T-helper 2 cell treated with Interferon-gamma antibody and Interleukin-4, amounts not matched to agents 100 ng/mL and 5 ng/mL, for 36 hours (primary cell): Measurements from ENCODE around the gene ARHGAP42. TPM values are rescaled to one million over a fixed set of nuclear protein-coding genes. Genes with fewer than 3 reads are reported as not detected.

Experiments
- intact Hi-C: fragments of 100-400 bp; cut with micrococcal nuclease; formaldehyde crosslinking; loops from one replicate; pipeline ENCODE4 v1.15.1; 2023
- total RNA-seq: library from RNA; stranded (reverse); gene quantifications from 2 replicates; pipeline ENCODE4 v1.2.3, GENCODE V29; 2022

The ARHGAP42 gene
- total RNA-seq, 1 donor from 2014 or later = 0.16 TPM

DNA sequence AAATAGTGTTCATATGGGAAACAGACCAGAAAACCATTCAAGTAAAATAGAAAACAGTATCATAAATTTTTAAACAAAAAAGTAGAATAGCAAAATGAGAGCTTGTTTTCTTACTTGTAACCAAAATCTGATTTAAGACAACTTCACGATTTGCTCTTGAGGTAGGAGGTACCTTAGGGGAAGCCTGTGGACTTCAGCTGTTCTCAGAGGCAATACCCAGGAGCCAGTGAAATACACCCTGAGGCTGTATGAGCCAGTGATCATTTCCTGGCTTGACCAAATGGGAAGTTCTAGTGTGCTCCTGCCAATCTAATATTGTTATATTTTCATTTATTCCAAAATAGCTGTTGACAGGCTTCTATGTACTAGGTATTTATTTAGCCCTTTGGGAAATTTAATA lies 104.8 kb downstream of the ARHGAP42 start:
- intact Hi-C loops = no loop called here

DNA sequence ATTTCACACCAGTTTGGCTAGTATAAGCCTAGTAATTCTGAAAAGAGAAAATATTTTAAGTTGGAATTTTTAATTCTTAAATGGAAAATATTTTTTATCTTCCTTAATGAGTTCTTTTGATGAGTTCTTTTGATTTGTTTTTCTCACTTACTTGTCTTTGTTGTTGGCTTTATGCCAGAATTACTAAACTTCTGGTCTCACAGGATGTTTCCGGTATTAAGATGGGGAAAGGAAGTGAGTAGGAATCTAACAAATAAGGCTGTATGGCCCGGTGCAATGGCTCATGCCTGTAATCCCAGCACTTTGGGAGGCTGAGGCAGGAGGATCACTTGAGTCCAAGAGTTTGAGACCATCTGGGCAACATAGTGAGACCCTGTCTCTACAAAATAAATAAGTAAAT lies 106.4 kb downstream of the ARHGAP42 start:
- intact Hi-C loops = no loop called here

DNA sequence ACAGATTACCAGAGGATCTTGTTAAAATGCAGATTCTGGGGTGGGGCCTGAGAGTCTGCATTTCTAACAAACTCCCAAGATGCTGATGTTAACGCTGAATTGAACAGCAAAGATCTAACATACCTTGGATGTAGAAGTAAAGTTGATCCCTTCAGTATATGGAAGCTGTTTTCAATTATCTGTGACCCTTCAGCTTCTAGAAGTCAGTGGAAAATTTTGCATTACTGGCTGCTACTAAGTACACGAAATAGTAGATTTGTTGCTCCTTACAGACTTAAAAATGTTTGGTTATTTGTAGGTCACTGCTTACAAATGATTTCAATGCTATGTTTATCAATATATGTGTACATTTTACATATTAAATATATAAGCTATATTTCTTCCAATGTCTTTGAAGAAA lies 107.4 kb downstream of the ARHGAP42 start:
- intact Hi-C loops = no loop called here

DNA sequence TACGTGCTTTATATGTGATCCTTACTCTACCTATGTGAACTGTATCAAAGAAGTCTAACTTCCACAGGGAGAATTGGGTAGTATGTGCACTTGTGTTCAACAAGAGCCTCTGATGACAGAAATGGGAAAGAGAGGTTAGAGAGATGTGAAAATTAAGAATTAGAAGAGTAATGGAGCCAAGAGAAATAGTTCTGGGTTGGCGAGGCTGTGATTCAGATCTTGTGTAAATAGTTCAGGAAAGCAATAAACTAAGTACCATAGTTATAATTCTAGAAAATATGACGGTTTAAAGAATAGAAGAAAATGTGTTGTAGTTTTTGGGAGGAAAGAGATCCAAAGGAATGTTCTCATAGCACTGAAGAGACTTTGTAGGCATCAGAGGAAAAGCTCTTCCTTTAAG lies 112.4 kb downstream of the ARHGAP42 start:
- intact Hi-C loops = no loop called here

DNA sequence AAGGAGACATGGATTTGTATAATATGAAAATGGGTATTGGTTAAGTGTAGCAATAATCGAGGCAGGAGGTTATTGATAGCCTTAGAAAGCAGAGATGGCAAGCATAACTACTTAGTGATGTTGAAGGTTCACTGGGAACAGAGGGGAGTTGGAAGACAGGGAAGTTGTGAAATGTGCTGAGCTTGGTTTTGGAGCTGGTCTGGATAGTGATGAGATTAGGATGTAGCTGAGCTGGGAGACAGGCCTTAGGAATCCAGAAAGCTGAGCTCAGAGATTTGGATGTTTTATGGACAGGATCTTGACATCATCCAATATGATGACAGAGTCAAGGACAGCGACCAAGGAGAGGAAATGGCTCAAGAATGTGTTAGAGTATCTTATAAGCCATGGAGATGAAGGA lies 113.1 kb downstream of the ARHGAP42 start:
- intact Hi-C loops = no loop called here

DNA sequence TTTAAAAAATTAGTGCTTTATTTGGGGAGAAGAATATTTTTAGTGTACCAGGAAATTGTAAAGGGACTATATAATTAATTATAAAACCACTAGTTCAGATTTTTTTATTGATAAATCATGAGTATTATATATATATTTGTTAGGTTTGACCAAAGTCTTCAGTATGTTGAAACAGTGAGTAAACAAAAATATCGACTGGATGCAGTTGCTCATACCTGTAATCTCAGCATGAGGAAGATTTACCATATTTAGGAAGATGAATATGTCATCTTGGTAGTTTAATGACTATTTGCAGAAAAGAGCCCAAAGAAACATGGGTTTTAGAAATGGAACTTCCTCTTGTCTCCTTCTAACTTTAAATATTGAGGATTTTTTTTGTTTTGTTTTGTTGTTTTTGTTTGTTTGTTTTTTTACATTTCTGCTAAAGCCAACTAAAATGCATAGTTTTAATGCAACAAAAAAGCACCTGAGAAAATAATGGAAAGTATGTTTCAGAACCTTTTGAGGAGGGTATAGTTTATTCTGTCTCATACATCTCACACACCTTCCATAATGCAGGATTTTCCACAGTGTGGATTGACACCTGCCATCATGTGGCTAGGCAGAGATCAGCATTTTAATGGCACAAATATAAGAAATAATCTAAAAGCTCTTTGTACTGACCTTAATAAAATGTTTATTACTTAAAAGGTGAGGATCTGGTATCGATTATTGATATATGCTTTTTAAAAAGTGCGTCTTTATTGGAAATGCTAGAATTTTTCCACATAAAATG lies 114.3 kb downstream of the ARHGAP42 start:
- intact Hi-C loops = no loop called here

DNA sequence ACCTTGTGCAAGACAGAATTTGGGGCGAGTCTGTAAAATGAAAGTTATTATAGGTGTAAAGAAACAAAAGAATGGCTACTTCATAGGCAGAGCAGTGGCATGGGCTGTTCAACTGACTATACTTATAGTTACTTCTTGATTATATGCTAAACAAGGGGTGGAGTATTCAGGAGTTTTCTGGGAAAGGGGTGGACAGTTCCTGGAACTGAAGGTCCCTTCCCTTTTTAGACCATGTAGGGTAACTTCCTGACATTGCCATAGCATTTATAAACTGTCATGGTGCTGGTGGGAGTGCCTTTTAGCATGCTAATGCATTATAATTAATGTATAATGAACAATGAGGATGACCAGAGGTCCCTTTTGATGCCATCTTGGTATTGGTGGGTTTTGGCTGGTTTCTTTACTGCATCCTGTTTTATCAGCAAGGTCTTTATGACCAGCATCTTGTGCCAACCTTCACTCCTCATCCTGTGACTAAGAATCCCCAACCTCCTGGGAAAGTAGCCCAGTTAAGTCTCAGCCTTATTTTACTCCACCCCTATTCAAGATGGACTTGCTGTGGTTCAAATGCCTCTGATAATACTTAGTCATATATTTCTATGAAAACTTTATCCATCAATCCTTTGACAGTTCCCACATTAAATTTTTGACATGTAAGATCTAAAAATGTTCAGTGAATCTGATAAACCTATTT lies 118.6 kb downstream of the ARHGAP42 start:
- intact Hi-C loops = no loop called here

DNA sequence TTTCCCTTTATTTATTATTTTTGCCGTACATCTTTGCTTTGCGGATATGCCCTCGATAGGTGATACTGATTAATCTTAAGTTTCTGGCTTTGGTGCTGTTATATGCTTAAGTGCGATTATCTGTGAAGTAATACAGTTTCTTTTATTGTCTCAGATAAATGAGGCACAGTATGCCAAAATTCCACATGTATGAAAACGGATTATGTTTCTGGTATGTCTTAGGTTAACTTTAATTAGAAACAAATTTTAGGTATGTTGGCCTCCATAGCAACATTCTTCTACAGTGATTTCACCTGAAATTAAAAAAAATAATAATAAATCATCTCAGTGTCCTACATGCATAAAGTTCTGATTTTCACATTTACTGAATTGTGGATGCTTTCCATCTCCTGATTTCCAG lies 119.2 kb downstream of the ARHGAP42 start:
- intact Hi-C loops = no loop called here

DNA sequence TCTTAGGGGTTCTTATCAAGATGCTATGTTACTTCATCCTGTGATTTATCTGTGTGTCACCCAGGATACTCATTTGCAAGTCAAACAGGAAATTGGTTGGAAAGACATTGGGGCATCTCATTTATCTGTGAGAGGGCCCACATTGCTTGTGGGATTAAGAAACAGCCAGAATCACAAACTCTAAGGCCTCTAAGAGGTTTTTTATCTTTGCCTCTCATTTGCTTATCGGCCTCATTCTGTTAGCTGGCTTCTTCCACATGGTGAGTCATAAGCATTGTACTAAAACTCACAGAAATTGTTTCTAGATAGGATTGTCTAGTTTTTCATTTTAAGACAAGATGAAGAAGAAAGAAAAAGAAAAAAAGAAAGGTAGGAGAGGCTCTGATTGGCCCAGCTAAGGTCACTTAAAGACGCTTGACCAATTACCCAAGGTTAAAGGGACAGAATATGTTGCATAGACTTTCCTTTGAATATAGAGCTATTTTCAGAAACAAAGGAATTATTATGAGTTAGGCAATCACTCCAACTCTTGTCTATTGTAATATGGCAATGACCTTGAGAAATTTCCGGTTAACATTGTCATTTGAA lies 121.9 kb downstream of the ARHGAP42 start:
- intact Hi-C loops = no loop called here

DNA sequence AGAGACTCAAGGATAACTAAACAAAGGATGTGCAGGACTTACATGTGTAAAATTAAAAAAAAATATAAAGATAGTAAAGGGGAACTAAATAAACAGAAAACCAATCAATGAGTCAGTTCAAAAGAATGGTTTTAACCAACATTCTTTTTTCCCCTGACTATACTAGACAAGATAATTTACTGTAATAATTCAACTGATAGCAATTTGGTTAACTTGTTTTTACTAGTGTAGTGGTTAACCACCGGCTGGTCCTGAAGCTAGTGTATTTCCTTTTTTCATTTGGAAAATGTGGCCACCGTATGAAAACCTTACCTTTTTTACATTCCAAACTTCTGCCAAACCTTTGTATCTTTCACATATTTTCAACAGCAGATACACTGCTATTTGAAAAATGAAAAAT lies 123.1 kb downstream of the ARHGAP42 start:
- intact Hi-C loops = no loop called here

DNA sequence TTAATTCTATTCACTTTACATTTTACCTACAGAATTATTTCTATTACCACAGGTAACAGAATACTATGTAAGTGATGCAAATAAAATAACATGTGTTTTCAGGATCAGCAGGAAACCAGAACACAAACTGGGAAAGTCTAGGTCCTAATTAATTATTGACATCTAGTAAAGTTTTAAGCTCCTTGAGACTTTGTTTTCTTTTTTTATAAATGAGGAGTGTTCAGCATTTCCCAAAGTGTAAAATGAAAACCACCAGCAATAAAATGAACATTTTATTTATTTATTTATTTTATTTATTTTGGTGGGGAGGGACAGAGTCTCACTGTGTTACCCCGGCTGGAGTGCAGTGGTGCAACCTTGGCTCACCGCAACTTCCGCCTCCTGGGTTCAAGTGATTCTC lies 123.6 kb downstream of the ARHGAP42 start:
- intact Hi-C loops = no loop called here

DNA sequence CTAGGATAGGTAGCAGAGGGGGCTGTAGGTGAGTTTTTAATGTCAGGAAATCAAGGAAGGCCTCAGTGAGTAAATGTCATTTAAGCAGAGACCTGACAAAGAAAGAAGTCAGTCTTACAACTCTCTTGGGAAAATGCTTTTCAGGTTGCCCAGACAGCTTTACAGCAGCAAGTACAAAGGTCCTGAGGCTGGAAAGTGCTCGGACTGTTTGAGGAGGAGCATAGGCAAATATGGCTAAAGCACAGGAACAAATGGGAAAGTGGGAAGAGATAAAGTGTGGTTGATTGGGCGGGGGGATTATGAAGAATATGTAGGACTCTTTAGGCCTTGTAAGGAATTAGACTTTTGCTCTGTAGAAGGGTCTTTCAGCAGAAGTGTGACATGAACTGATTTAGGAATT lies 125.4 kb downstream of the ARHGAP42 start:
- intact Hi-C loops = no loop called here

DNA sequence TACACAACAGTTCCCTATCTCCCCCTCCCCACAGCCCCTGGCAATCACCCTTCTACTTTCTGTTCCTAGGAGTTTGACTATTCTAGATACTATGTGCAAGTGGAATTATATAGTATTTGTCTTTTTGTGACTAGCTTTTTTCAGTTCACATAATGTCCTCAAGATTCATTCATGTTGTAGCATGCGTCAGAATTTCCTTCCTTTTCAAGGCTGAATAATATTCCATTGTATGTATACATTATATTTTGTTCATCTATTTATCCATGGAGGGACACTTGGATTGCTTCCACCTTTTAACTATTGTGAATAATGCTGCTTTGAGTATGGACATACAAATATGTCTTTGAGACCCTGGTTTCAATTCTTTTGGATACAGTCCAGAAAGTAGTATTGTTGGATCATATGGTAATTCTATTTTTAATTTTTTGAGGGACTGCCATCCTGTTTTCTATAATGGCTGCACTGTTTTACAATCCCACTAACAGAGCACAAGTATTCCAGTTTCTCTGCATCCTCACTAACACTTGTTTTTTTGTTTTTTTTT lies 128.8 kb downstream of the ARHGAP42 start:
- intact Hi-C loops = no loop called here

DNA sequence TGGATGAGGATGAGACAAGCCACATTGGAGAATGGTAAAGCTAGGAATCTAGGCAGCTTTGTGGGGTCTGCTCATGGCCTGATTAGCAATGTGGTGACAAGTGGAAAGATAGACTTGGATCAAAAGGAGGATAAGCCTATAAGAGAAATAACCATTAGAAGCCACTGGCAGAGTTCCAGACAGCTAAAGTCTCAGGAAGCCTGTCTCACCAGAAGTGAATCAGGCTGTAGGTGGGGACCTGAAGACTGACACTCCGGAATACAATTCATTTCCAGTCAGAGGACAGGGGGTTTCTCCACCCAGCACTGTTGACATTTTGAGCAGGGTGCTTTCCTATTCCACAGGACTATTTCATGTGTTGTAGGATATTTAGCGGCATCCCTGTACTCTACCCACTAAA lies 129.7 kb downstream of the ARHGAP42 start:
- intact Hi-C loops = no loop called here

DNA sequence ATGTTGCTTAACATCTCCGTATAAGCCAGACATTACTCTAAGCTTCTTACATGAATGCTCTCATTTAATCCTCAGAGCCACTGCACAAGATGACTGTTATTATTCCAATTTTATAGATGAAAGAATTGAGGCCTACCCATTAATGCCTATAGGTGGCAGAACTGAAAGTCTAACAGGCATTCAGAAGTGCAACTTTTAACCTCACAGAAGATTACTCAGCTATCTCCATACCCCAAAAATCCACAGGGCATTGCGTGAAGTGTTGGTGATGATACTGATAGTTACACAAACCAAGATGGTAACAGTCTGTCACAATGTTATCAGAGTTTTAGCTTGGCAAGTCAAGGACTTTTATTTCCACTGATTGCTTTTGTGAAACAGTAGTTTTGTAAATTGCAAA lies 130.5 kb downstream of the ARHGAP42 start:
- intact Hi-C loops = no loop called here

DNA sequence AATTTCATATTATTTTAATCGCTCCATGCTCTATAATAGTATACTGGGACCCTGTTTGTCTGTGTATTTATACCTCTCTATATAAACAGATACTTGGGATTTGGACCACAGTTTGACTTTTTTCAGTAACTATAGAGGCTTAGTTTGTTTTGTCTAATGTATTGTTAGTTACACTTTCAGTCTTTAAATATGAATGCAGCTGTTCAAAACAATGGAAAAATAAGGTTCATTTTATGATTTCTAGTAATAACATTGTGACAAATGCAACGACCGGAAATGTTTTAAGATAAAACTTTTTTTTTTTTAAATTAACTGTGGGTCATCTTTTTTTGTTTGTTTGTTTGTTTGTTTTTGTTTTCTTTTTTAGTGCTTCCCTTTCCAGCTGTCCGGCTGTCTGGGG lies 133.5 kb downstream of the ARHGAP42 start:
- intact Hi-C loops = no loop called here

DNA sequence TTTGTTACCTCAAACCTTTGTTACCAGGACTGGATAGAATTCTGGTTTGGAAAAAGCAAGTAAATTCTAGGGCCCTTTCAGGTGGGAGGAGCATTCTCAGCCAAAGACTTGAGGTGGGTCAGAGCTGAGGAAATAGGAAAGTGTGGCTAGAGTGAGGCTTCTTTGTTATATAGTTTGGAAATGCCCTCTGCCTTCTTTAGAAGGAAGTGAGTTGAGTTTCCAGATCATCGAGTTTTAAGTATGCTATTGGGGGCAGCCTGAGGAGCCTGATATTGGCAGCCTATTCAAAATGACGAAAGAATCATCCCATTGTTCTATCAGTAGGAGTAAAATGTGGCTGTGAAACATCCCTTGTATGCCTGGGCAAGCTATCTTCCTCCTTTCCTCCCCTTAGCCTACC lies 134.1 kb downstream of the ARHGAP42 start:
- intact Hi-C loops = no loop called here

DNA sequence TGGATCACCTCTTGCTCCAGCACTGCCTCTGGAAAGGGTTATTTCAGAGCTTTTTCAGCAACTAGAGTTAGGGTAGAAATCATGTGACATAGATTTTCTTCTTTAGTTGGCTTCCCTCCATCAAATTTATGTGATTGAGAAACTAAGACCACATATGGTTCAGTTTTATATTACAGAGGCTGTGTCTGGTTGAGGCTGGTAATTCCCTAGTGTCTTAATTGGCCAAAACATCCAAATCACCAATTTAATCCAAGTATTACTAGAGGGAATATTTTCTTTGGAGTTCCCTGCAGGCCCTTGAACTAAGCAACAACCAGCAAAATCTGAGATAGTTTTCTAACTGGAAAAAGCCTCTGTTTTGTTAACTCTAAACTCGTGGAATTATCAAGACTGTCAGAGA lies 136.3 kb downstream of the ARHGAP42 start:
- intact Hi-C loops = no loop called here

DNA sequence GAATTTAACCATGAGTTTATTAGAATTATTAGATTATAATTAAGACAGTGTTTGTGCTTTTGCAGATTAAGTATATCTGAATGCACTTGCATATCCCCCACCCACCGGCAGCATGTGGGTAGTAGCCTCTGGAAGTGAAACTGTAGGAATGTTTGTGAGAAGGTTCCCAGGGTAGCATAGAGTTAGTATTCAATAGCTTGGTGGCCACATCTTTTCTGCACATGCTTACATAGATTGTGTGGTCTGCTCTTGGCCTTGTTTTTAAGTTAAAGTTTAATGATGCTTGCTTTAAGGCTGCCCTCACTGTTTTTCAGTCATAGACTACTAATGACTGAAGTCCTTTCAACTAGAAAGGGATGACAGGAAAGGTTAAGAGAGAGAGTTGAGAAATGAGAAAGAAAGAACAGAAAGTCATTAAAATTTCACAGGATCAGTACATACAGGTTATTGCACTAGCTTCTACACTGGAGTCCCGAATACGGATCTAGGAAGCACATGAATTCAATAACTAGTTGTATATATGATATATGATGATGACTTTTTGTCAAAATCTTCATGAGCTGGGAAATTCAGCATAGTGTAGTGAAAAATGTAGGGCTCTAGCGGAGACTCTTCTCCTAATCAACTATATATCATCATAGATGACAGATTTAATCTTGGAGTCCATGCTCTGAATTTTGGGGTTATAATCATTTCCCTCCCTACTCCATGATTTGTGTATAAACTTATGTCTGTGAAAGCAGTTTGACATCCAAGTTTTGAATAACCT lies 137.1 kb downstream of the ARHGAP42 start:
- intact Hi-C loops = no loop called here

DNA sequence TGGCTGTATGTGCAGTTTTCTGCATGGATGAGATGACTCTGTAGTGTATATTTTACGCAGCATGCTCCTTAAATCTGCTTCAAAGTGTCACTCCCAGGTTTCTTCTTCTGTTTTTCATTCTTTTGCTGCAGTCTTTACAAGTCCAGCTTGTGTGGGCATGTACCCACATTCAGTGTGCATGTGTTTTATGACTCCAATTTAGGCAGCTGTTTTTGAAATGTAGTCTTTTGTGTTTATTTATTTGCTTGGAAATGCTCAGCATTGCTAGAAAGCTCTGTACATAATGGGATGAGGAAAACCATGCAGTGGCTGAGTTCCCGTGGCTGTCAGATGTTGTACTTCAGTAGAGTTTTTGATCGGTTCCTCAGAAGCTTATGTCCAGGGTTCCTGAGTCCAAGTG lies 138.5 kb downstream of the ARHGAP42 start:
- intact Hi-C loops = no loop called here

DNA sequence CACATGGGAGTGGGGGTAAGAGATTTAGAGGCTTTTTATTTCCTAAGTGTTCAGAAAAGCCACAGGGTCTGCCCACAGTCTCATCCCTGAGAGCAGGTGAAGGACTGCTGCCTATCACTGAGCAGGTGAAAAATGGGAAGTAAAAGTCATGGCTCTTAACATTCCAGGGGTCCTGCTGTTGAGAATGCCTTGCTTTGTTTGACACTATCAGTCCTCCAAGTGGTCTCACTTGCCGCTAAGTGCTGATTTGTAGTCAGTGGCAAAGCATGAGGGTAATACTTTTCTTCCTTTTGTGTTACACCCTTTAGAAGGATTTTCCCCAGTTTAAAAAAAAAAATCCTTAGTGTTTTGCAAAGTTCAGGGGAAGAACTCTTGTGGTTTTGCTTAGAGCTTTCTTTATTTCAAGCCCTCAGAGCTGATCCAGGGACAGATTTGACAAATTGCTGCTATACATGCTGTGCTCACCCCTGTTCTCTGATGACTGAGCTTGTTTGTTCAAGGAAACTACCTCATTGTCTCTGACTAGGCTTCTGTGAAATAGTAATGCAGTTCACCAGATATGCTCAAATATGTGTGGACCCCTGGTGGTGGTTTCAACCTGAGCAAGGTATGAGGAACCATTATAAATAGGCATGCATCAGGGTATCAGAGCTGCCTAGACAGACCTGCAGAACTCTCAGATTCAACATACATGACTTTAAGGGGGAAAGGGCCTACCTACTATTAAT lies 141.0 kb downstream of the ARHGAP42 start:
- intact Hi-C loops = no loop called here
